Activated CD4-positive, alpha-beta T cell treated with anti-CD3 and anti-CD28 coated beads for 4 hours (primary cell): ENCODE data around the gene PTPRT.

Experiments
- DNase-seq, 2 donors: peaks; one replicate each; pipeline ENCODE4 v3.0.0-alpha.2; 2020

The PTPRT gene

GRCh38 chr20:42775866-42776265, 413.8 kb downstream of the PTPRT start:
- no peak for DNase-seq

DNA sequence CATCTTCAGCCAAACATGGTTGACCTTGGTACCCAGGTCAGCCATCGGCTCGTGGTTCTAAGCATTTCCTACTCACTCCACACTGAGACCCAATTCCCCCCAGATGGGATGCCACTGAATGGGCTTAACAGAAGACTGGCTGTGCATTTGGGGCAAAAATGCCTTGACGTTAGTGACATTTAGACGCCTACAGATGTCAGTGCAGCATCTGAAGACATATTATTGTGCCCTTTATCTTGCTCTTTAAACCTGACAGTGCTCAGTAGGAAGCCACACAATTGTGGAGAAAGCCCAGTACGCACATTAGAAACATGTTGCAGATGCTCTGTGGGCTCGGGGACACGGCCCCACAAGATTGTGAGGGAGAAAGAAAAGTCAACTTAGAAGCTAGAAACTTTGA, 414.7 kb downstream of the PTPRT start:
- no peak for DNase-seq

- no peak for DNase-seq
Measured at GRCh38 chr20:42763015-42763414, 426.7 kb downstream of the PTPRT start.

GRCh38 chr20:42756991-42757390, 432.7 kb downstream of the PTPRT start:
- no peak for DNase-seq

GRCh38 chr20:42754706-42755105, 435.0 kb downstream of the PTPRT start:
- DNase-seq = no peak

GRCh38 chr20:42752620-42753019, 437.1 kb downstream of the PTPRT start:
- DNase-seq = no peak

GRCh38 chr20:42749556-42749955, 440.1 kb downstream of the PTPRT start:
- no peak for DNase-seq

DNA sequence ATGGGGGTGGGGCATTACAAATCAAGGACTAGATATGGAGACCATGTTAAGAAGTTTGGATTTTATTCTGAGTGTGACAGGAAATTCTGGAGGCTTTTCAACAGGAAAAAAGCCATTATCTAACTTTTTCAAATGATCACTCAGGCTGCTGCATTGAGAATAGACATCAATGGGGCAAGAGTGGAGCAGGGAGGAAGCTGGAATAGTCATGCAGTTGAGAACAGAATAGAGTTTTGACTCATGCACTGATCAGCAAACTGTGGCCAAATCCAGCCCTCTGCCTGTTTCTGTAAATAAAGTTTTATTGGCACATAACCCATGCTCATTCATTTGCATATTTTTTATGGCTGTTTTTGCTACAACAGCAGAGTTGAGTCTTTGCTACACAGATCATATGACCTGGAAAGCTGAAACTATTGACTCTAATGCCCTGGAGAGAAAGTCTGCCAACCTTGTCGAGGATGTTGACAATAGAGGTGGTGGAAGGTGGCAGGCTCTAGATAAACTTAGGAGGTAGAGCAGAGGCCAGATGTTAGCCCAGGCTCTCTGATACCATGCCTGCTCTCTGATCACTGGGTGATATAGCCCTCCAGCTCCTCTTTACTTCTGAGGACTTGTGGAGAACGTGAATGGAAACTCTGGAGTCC, 441.8 kb downstream of the PTPRT start:
- no peak for DNase-seq

- no peak for DNase-seq
Measured at GRCh38 chr20:42744756-42745465, 444.8 kb downstream of the PTPRT start.

GRCh38 chr20:42742926-42743325, 446.8 kb downstream of the PTPRT start:
- DNase-seq = no peak

DNA sequence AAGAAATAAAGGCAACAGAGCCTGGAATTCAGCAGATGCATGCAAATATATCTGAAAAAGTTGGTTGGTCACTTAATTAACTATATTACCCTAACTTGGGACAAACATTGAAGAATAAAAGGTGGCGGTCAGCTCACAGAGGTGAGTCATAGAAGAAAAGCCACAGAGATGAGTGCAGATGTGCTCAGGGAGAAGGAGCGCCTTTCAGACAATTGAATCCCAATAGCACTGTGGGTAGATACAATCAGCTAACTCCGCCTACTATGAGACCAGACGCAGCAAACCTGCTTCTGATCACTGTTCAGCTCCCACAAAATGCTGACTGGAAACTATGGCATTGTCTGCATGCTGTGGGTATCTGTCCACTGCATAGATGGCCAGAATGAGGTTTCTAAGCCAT, 447.8 kb downstream of the PTPRT start:
- no peak for DNase-seq

DNA sequence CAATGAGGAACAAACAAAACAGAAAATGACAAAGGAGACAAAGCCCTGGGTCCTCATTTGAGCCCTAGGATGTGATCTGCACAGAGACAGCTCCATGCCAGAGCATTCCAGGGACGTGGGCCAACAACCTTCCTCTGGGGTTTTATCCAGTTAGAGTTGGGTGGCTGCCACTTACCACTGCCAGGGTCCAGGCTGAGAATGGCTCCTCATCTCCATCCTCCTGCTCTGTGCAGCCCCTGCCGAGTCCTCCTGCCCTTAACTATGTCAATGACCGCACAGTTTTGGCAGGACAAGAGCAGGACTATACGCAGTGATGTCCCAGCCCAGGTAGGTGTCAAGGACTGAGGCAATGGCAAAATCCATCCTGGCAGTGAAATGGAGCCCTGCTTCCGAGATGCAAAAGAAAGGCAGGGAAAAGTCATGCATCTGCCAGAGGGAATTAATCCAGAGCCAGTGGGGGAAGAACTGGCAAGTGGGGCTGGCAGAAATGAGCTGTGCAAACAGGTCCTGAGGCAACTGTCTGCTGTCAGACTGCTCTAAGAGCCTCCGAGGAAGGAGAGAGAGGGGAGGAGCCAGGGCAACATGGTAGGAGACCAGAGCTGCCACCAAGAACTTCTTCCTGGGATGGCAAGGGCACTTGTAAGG, 449.4 kb downstream of the PTPRT start:
- no peak for DNase-seq

- DNase-seq = no peak
Measured at GRCh38 chr20:42739683-42740082, 450.0 kb downstream of the PTPRT start.

DNA sequence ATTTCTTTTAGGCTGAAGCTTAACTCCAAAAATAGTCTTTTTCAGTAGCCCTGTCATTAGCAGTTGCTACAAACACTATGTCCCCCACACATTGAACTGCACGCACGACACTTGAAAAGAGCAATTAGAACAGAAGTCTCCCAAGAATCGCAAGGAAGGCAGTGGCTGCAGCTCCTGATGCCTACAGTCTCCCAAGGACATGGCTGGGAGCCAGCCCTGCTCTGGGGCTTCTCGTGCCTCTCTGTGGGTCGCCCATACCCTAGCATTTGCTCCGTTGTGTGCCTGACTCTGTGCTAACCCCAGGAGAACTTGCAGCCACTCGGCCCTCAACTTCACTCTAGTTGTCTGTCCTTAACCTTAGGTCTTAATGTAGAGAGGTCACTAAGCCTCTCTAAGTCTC, 454.2 kb downstream of the PTPRT start:
- no peak for DNase-seq

DNA sequence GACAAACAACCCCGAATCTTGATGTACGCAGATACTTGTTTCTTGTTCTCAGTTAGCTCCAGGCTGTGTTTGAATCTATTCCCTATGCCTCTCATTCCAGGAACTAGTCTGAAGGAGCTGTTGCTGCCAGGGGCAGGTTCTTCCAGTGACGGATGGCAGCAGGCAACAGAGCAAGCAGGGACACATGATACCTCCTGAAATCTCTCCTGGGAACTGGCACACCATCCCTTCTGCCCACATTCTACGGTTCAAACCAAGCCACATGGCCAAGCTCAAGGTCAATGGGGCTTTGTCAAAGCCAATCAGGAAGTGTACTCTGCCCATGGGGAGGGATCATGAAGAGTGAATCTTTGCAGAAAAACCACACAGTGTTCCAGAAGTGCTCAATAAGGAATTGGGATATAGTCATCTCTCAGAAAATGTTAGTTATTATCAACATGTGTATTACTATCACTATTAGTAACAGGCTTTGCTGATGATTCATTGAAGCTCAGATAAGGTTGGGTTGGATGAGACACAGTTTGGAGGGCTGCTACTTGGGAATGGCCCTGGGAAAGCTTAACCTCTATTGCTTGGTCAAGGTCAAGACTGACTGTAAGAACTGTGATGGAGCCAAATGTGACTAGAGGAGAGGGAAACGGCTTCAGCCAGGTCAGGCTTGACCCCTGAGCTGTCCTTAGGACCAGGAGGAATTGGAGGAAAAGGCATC, 454.9 kb downstream of the PTPRT start:
- DNase-seq = no peak

GRCh38 chr20:42721923-42722322, 467.8 kb downstream of the PTPRT start:
- no peak for DNase-seq

GRCh38 chr20:42714298-42715141, 475.2 kb downstream of the PTPRT start:
- no peak for DNase-seq

DNA sequence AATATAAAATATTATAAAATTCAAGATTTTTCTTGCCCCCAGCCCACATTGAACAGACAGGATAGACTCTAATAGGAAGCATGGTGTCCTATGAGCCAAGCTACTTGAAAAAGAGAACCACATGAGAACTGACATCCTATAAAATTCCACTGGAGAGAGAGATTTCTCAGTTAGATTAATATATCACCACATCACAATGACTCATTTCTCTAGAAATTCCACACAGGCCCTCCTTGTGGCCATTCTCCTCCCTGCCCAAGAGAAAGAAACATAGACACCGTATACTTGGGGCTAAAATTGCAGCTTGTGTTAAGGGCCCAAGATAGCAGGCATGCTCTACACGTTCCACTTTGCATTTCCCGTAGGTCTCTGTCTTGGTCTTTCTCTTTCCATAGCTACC, 481.4 kb downstream of the PTPRT start:
- no peak for DNase-seq

GRCh38 chr20:42706759-42707158, 482.9 kb downstream of the PTPRT start:
- no peak for DNase-seq

DNA sequence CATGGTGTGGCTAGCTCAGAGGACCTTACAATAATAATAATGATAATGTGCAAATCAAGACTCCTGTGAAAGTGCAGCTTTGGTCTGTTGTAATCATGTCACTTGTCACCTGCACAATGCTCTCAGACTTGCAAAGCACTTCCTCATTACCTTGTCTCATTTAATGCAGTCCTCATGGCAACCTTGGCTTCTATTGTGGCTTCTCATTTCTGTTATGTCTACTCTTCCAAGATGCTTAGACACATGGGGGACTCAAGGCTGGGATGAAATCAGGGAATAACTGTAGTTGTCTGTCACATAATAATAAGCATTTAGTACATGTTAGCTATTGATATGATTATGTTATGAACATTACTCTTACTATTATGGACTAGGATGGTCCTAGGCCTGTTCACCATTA, 484.2 kb downstream of the PTPRT start:
- DNase-seq = no peak

- no peak for DNase-seq
Measured at GRCh38 chr20:42703744-42704143, 486.0 kb downstream of the PTPRT start.

- DNase-seq = no peak
Measured at GRCh38 chr20:42701948-42702347, 487.8 kb downstream of the PTPRT start.

- no peak for DNase-seq
Measured at GRCh38 chr20:42700372-42700771, 489.3 kb downstream of the PTPRT start.
